Thymus (tissue), 11 donors: Measurements from ENCODE around the gene SCYL1. TPM values are rescaled to one million over a fixed set of nuclear protein-coding genes. Genes with fewer than 3 reads are reported as not detected.
A peak's percentile ranks its signal among the peaks of the same experiment; 100 is the strongest.

Experiments used
- DNase-seq, 9 donors: peaks; one replicate each; pipeline ENCODE4 v3.0.0-alpha.2; 2013; ENCODE audit warnings: low spot score in 9 of 9, low read depth in 6 of 9, missing footprints in 1 of 9
- H3K27ac ChIP-seq, 2 donors: one replicate each; pipeline ENCODE4 v1.5.1; 2013; ENCODE audit warnings: control low read depth in 1 of 2, low read depth in 1 of 2, low read length in 1 of 2, mild to moderate bottlenecking in 1 of 2, moderate library complexity in 1 of 2
- H3K27me3 ChIP-seq, 2 donors: one replicate each; pipeline ENCODE4 v1.5.1; 2013; ENCODE audit warnings: low read length in 1 of 2; ENCODE audit not compliant: control insufficient read depth in 2 of 2, insufficient read depth in 1 of 2
- H3K36me3 ChIP-seq, 2 donors: one replicate each; pipeline ENCODE4 v1.5.1; 2013; ENCODE audit warnings: low read length in 1 of 2, mild to moderate bottlenecking in 1 of 2, moderate library complexity in 1 of 2; ENCODE audit not compliant: control insufficient read depth in 2 of 2, insufficient read depth in 2 of 2
- H3K4me1 ChIP-seq, 2 donors: one replicate each; pipeline ENCODE4 v1.5.1; 2013; ENCODE audit warnings: low read length in 2 of 2; ENCODE audit not compliant: control insufficient read depth in 2 of 2, insufficient read depth in 2 of 2
- H3K4me3 ChIP-seq, 2 donors: one replicate each; pipeline ENCODE4 v1.5.1; 2013; ENCODE audit warnings: low read length in 2 of 2, control low read depth in 1 of 2, mild to moderate bottlenecking in 1 of 2
- H3K9me3 ChIP-seq, 2 donors: one replicate each; pipeline ENCODE4 v1.5.1; 2013; ENCODE audit warnings: low read length in 1 of 2, mild to moderate bottlenecking in 1 of 2; ENCODE audit not compliant: control insufficient read depth in 2 of 2, insufficient read depth in 1 of 2
- WGBS: extraction: QIAGEN DNeasy Blood & Tissue Kit; methylation state at CpG from one replicate; pipeline ENCODE4 v1.1.7; 2013; 5-methylcytosine and 5-hydroxymethylcytosine counted together
- polyA plus RNA-seq: library from polyadenylated mRNA; stranded (reverse); fragments of 200-250 nt; gene quantifications from one replicate; pipeline ENCODE4 v1.2.3, GENCODE V29; 2013
- total RNA-seq: library from RNA; stranded (reverse); fragments of 120-200 nt; gene quantifications from one replicate; pipeline ENCODE4 v1.2.4, GENCODE V29; 2013
- donor health status: healthy.

The SCYL1 gene
- total and polyA plus RNA-seq, 2 donors, result 41.0 to 68.1 TPM

DNA sequence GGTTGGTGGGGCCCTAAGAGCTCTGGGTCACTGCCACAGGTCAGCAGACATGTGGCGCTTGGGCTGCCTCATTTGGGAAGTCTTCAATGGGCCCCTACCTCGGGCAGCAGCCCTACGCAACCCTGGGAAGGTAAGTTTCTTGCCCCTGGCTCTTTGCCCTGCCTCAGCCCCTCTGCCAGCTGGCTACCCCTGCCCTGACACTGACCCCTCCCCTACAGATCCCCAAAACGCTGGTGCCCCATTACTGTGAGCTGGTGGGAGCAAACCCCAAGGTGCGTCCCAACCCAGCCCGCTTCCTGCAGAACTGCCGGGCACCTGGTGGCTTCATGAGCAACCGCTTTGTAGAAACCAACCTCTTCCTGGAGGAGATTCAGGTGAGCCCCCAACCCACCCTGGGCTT, 1.9 kb downstream of the SCYL1 start:
- H3K27ac ChIP-seq, result no peak overlapping the region
- no peaks in the 10 kb centered on the region for H3K9me3 ChIP-seq
- peaks cover 29 to 54% of the 10 kb centered on the region in 2 donors for H3K4me1 ChIP-seq
- no peak for DNase-seq
- WGBS, result 96% methylated on average over 8 of the region's 8 CpGs
- peaks cover 37 to 39% of the 10 kb centered on the region in 2 donors for H3K36me3 ChIP-seq
- H3K4me3 ChIP-seq, result no peak overlapping the region
- H3K27me3 ChIP-seq, result no peaks in the 10 kb centered on the region

DNA sequence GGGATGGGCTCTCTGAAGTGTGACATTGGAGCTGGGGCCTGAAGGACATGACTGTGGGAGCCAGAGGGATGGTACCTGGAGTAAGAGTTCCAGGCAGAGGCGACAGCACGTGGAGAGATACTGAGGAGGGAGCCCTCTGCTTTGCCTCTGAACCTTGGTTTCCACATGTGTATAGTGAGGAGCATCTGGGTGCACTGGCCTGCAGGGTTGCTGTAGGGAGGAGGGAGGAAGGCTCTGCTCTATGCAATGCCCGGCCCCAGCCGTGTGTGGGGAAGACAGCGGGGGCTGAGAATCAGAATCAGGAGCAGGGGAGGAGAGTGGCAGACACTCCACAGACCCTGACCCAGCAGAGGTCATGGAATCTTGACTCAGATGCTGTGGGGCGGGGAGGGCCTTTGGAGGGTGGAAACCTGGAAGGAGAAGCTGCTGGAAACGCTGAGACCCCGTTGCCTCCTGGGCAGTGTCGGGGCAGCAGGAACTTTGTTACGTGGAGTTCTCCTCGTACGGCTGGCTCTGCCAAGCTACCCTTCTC, 4.0 kb downstream of the SCYL1 start:
- peaks cover 53 to 56% of the 10 kb centered on the region in 2 donors for H3K36me3 ChIP-seq
- H3K4me1 ChIP-seq, result peaks cover 23 to 33% of the 10 kb centered on the region in 2 donors
- no peak overlapping the region for H3K27ac ChIP-seq
- DNase-seq, result no peak
- H3K9me3 ChIP-seq, result no peaks in the 10 kb centered on the region
- H3K27me3 ChIP-seq, result no peaks in the 10 kb centered on the region
- H3K4me3 ChIP-seq, result no peak overlapping the region
- 98% methylated on average over 12 of the region's 12 CpGs for WGBS

DNA sequence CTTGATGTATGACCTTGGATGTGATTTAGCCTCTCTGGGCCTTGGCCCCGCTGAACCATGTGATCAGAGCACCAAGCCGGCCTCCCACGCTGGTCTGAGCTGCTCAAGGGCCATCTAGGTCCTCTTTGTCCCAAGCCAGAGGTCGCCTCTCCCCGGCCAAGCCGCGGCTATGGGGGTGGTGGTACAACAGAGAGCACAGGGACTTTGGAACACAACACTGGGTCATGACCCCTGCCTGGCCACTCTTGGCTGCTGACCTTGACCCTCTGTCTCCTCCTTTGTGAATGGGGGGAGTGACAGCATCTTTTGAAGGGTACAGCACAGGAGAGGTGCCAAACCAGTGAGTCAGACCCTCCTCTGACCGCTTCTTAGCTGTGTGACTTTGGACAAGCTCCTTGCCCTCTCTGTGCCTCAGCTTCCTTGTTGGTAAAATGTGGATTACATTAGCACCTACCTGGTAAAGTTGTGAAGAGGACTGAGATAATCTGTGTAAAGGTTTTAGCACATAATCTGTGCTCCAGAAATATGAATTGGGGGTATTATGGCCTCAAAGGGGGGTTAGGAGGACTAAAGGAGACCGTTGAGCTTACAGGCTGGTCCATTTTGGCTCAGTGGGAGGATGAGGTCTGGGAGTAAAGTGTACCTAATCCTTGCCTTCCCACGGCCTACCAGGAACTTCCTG, 4.7 kb downstream of the SCYL1 start:
- Histone ChIP-seq H3K27me3 (no peaks in the 10 kb centered on the region), H3K9me3 (no peaks in the 10 kb centered on the region), H3K4me1 (peaks cover 17 to 26% of the 10 kb centered on the region in 2 donors), H3K4me3 (no peak overlapping the region), H3K36me3 (peaks cover 53 to 59% of the 10 kb centered on the region in 2 donors), H3K27ac (no peak overlapping the region)
- DNase-seq, result no peak
- WGBS, result 91% methylated on average over 10 of the region's 10 CpGs

DNA sequence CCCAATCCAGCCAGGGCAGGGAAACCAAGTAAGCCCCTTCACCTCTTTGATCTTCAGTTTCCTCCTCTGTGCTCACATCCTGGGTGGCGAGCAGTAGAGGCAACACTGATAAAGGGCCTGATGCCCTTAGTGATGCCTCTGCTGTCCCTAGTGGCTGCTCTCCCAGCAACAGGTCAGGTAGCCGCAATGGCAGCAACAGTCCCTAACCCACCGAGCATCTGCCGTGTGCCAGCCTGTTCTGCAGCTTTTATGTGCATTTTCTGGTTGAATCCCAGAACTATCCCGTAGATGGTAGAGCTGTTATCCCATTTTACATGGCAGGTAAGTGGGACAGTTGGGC, 5.2 kb downstream of the SCYL1 start:
- DNase-seq, result peak in 2 of 9 donors; percentile 19 to 44
- Histone ChIP-seq H3K27me3 (no peaks in the 10 kb centered on the region), H3K4me3 (no peak overlapping the region), H3K27ac (no peak overlapping the region), H3K4me1 (peaks cover 17 to 26% of the 10 kb centered on the region in 2 donors), H3K9me3 (no peaks in the 10 kb centered on the region), H3K36me3 (peaks cover 54 to 64% of the 10 kb centered on the region in 2 donors)
- WGBS, result 82% methylated on average over 5 of the region's 5 CpGs

DNA sequence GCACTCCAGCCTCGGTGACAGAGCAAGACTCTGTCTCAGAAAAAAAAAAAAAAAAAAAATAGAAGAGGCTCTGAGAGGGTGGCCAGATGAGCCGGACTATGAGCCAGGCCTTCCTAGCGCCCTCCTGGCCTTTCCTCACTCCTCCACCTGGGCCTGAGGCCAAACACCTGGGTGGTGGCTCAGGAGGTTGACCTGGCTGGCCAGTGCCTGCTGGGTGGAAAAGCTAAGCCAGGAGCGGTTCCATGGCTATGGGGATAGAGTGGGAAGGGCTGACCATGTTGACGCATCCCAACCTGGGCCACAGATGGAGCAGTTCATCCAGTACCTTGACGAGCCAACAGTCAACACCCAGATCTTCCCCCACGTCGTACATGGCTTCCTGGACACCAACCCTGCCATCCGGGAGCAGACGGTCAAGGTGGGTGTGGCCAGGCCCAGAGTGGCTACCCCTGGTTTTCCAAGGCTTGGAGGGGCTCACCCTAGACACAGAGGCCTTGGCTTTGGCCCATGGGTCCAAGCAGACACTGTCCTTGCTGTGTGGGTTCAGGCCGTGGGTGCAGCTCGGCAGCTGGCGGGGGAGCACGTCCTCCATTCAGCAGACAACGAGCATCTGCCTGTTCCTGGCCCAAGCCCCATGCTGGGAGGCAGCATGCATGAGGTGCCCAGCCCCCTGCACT, 7.6 kb downstream of the SCYL1 start:
- Histone ChIP-seq H3K36me3 (peaks cover 65 to 80% of the 10 kb centered on the region in 2 donors), H3K4me3 (no peak overlapping the region), H3K9me3 (no peaks in the 10 kb centered on the region), H3K4me1 (peaks cover 8 to 13% of the 10 kb centered on the region in 2 donors), H3K27ac (no peak overlapping the region), H3K27me3 (no peaks in the 10 kb centered on the region)
- WGBS, result 96% methylated on average over 15 of the region's 15 CpGs
- no peak for DNase-seq

DNA sequence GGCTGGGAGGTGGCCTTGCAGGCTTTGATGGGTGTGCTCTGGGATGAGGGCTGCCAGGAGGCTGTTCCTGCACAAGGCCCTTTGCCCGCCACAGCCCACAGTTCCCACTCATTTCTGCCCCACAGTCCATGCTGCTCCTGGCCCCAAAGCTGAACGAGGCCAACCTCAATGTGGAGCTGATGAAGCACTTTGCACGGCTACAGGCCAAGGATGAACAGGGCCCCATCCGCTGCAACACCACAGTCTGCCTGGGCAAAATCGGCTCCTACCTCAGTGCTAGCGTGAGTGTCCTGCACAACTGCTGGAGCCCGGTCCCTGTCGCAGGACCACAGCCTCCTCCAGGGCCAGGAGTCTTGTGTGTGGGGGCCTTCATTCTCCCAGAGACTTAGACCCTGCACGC, 10.2 kb downstream of the SCYL1 start:
- Histone ChIP-seq H3K27ac (no peak overlapping the region), H3K9me3 (no peaks in the 10 kb centered on the region), H3K4me3 (no peak overlapping the region), H3K36me3 (peaks cover 65 to 83% of the 10 kb centered on the region in 2 donors), H3K4me1 (peaks cover under 1 to 8% of the 10 kb centered on the region in 2 donors), H3K27me3 (peaks cover 0 to 3% of the 10 kb centered on the region in 2 donors)
- WGBS, result 98% methylated on average over 9 of the region's 9 CpGs
- no peak for DNase-seq

DNA sequence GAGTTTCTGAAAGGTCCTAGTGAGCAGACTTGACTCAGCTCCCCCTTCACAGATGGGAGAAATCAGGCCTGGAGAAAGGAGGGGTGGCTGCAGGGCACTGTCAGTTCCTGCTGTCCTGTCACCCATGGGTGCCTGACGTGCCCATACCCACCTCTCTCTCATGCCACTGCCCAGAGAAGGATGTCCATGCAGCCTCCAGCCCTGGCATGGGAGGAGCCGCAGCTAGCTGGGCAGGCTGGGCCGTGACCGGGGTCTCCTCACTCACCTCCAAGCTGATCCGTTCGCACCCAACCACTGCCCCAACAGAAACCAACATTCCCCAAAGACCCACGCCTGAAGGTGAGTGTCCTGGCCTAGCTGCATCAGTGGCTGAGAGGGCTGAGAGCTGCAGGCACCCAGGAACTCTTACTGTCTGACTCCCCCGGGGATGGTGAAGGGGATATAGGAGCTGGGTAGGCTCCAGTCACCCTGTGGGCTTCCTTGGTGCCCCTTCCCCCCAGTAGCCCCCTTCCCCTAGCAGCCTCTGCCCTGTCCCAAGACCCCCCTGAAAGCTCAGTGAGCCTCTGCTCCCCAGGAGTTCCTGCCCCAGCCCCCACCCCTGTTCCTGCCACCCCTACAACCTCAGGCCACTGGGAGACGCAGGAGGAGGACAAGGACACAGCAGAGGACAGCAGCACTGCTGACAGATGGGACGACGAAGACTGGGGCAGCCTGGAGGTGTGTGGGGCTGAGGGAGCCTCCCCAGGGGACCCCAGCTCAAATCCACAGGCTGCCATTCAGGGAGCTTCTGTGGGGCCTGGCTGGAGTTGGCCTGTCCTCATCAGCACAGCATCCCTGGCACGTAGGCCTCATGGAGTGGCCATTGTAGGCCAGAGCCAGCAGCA, 11.8 kb downstream of the SCYL1 start:
- Histone ChIP-seq H3K27ac (no peak overlapping the region), H3K27me3 (peaks cover 0 to 3% of the 10 kb centered on the region in 2 donors), H3K4me1 (peaks cover 6 to 22% of the 10 kb centered on the region in 2 donors), H3K36me3 (peaks cover 50 to 68% of the 10 kb centered on the region in 2 donors), H3K4me3 (no peak overlapping the region), H3K9me3 (no peaks in the 10 kb centered on the region)
- DNase-seq, result no peak
- 98% methylated on average over 12 of the region's 12 CpGs for WGBS

DNA sequence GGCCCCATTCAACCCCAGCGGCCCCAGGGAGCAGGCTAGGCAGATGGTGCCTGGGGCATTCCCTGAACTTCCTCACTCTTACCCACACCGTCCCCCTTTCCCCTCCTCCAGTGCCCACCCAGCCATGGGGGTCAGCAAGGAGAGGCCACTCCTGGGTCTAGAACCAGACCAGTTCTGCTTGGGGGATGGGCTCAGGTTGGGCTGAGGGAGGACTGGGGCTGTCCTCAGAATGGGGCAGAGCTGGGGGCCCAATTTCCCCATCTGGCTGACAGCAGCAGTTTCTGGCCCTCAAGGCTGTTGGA, 12.4 kb downstream of the SCYL1 start:
- WGBS, result 92% methylated on average over 2 of the region's 2 CpGs
- Histone ChIP-seq H3K27me3 (peaks cover 0 to 3% of the 10 kb centered on the region in 2 donors), H3K27ac (no peak overlapping the region), H3K36me3 (peaks cover 47 to 62% of the 10 kb centered on the region in 2 donors), H3K9me3 (no peaks in the 10 kb centered on the region), H3K4me1 (peaks cover 9 to 27% of the 10 kb centered on the region in 2 donors), H3K4me3 (no peak overlapping the region)
- DNase-seq, result no peak
